ENCODE data around the gene DGCR2. TPM values are rescaled to one million over a fixed set of nuclear protein-coding genes. Genes with fewer than 3 reads are reported as not detected.
"Not testable (repeated sequence)": the region's sequence is repeated elsewhere in the genome, so short reads cannot be mapped to it uniquely, and the experiment has no call there.

Gene DGCR2
- total RNA-seq, 1 donor from 2014 or later = 37.5 TPM

DNA sequence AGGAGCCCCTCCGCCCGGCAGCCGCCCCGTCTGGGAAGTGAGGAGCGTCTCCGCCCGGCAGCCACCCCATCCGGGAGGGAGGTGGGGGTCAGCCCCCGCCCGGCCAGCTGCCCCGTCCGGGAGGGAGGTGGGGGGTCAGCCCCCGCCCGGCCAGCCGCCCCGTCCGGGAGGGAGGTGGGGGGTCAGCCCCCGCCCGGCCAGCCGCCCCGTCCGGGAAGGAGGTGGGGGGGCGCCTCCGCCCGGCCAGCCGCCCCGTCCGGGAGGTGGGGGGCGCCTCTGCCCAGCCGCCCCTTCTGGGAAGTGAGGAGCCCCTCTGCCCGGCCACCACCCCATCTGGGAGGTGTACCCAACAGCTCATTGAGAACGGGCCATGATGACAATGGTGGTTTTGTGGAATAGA, 37.6 kb downstream of the DGCR2 start:
- not testable (repeated sequence) for DNase-seq (ENCODE audit: low read depth in 2 of 2)

DNA sequence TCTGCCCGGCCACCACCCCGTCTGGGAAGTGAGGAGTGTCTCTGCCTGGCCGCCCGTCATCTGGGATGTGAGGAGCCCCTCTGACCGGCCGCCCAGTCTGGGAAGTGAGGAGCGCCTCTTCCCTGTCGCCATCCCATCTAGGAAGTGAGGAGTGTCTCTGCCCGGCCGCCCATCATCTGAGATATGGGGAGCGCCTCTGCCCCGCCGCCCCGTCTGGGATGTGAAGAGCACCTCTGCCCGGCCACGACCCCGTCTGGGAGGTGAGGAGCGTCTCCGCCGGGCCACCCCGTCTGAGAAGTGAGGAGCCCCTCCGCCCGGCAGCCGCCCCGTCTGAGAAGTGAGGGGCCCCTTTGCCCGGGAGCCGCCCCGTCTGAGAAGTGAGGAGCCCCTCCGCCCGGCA, 38.1 kb downstream of the DGCR2 start:
- not testable (repeated sequence) for DNase-seq (ENCODE audit: low read depth in 2 of 2)

DNA sequence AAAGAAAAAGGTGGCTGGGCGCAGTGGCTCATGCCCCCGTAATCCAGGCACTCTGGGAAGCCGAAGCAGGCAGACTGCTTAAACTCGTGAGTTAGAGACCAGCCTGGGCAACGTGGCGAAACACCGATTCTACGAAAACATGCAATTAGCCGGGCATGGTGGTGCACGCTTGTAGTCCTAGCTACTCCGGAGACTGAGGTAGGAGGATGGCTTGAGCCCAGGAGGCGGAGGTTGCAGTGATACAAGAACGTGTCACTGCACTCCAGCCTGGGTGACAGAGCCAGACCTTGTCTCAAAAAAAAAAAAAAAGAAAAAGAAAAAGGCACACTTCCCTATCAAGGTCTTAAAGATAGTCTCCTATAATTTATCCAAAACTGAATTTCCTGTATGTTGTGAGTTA, 39.4 kb downstream of the DGCR2 start:
- DNase-seq (ENCODE audit: low read depth in 2 of 2) = no peak

DNA sequence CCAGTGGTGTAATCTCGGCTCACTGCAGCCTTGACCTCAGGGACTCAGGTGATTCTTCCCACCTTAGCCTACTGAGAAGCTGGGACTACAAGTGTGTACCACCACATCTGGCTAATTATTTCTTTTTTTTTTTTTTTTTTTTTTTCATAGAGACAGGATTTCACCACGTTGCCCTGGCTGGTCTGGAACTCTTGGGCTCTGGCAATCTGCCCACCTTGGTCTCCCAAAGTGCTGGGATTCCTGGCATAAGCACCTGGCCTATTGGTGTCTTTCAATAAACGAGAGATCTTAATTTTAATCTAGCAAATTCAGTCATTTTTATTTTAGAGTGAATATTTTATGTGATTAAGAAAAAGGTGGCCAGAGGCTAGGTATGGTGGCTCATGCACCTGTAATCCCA, 40.1 kb downstream of the DGCR2 start:
- DNase-seq (ENCODE audit: low read depth in 2 of 2) = no peak

DNA sequence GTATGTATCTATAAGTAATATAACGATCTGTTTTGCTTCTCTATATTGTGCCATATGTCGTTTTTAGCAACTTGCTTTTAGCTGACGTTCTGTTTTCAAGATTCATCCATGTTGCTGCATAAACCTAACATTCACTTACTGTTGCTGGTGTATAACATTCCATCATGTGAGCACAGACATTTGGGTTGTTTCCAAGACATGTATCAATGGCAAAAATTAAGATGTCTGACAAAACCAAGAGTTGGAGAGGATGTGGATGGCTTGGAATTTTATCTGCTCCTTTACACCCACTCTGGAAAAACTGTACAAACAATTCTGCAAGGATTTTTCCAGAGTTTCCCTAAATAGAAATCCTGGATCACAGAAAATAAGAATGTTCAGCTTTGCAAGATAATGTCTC, 40.9 kb downstream of the DGCR2 start:
- DNase-seq (ENCODE audit: low read depth in 2 of 2) = no peak

DNA sequence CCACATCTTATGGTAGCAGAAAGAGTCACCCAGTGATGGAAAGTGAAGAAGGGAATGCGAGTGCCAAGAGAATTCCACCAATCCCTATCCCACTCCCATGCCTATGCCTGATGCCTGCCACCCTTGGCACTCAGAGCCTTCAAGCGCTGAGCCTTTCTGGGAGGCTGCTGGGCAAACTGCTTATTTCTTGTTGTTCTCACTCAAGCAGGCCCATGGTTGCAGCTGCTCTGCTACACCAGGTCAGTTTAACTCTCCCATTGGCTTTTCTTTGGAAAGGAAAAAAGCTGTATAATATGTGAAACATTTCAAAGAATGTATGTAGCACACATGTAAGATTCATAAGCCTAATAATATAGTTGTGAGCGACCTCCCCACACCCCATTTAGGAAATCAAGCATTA, 41.4 kb downstream of the DGCR2 start:
- no peak for DNase-seq (ENCODE audit: low read depth in 2 of 2)

DNA sequence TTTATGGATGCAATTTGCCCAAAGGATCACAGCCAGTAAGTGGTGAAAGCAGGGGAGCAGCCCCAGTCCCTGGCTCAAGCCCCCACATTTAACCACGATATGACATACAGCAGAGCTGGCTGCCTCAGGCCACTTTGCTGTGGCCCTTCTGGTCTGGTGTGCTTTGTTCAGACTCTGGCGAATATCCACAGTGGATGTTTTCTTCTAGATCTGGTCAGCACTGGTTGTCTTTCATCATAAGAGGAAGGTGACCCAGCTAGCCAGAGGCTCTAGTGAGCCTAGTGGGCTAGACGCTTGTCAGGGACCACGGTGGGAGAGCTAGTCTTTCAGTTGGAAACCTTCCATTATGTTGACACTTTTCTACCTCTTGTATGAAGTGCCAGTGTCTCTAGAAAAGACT, 42.5 kb downstream of the DGCR2 start:
- DNase-seq (ENCODE audit: low read depth in 2 of 2) = no peak

DNA sequence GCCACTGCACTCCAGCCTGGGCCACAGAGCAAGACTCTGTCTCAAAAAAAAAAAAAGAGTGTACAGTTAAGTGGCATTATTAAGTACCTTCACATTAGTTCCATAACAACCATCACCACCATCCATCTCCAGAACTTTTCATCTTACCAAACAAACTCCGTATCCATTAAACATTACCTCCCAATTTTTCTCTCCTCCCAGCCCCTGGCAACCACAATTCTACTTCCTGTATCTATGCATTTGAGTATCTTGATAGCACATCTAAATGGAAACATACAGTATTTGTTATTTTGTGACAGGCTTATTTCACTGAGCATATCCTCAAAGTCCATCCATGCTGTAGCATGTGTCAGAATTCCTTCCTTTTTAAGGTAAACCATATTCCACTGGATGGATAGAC, 46.8 kb downstream of the DGCR2 start:
- no peak for DNase-seq (ENCODE audit: low read depth in 2 of 2)

DNA sequence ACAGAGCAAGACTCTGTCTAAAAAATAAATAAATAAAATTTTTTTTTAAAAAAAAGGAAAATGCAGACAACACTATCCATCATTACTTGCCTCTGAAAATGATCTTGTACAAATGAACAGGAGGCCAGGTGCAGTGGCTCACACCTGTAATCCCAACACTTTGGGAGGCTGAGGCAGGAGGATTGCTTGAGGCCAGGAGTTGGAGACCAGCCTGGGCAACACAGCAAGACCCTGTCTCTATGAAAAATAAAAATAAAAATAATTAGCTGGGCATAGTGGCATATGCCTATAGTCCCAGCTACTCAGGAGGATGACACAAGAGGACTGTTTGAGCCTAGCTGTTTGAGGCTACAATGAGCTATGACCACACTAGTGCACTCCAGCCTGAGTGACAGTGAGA, 49.4 kb downstream of the DGCR2 start:
- DNase-seq (ENCODE audit: low read depth in 2 of 2) = not testable (repeated sequence)

DNA sequence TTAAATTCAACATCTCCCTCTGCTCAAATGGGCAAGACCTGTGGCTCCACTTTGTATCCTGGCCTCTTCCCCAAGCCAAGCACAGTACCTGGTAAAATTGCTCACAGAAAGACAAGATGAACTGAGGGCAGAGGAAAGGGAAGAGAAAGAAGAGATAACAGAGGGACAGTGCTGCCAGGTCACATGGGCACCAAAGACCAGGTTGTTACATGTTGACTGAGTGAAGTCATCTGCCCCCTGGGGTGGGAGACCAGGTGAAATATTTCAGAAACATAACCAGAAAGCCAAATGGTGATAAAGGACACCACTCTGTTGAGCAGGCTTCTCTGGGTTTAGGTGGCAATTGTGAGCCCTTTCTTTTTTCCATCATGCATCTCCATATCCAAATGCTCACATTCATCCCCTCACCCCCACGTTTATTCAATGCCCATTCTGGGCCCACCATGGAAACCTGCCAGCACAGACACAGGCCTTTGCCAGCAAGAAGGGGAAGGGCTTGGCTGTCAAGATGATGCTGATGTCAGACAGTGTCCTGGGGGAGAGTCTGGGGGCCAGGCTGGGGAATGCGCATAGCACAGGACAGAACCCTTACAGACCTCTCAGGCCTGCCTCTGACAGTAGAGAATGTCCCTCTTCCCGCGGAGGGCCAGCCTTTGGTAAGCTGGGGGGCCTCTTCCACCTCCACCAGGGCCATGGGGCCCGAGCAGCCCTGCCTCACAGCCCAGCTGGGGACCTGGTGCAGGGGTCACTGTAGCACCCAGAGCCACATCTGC, 51.6 kb downstream of the DGCR2 start:
- DNase-seq (ENCODE audit: low read depth in 2 of 2) = no peak

DNA sequence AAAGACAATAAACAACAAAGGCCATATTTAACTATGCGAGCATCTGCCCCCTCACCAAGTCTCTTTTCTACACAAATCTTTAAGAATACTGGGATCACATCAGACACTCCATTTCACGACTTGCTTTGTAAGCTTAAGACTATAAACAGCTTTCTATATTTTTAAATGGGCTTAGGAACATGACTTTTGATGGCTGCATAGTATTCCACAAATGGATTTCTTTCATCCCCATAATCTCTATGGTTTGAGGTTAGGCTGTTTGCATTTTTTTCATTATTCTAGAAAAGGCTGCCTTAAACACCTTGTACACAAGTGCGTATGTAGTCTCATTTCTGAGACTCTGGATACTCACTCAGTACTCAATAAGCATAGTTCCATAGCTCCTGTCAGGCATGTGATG, 52.8 kb downstream of the DGCR2 start:
- DNase-seq (ENCODE audit: low read depth in 2 of 2) = no peak

DNA sequence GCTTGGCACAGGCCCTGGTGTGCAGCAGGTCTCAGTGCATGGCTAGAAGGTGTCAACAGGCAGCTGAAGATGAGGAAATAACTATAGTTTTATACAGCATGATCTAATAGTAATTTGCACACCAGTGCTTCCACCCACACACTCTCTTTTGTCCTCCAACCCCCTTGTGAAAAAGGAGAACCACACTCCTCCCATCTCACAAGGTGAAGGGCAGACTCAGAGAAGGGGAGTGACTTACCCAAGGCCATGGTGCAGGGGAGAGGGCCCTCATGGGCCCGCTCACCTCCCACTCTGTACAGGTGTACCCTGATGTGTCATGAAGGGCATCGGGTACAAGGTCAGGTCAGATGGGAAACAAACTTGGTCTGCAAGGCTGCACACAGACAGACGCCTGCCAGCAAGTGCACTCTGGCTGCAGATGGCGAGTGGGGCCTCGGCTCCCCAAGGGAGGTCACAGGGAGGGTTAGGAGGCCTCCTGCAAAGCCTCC, 53.4 kb downstream of the DGCR2 start:
- no peak for DNase-seq (ENCODE audit: low read depth in 2 of 2)

DNA sequence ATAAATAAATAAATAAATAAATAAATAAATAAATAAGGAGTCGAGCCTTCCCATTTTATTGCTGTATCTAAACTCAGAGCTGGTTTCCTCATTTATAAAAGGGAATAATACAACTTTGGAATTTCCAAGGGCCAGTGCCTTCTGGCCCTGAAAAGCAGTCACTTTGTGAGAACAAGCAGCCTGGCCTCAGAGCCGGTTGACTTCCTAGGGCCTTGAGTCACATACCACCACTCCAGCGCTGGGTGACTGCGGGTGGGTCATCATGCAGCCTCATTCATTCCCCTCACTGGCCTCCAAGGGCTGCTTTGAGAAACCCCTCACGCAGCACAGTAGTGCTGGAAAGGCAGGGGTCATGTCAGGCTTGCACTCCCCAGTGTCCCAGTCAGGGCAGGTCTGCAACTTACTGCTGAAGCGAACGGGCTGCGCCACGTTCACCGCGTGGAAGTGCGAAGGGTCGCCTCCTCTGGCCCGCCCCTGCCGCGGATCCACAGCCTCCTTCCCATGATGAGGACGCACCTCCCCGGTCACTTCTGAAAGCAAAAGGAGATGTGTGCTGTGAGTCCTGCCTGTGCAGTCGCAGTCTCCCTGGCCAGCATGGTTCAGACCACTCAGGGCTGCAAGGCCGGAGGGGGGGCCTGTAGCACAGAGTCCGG, 54.4 kb downstream of the DGCR2 start:
- no peak for DNase-seq (ENCODE audit: low read depth in 2 of 2)

DNA sequence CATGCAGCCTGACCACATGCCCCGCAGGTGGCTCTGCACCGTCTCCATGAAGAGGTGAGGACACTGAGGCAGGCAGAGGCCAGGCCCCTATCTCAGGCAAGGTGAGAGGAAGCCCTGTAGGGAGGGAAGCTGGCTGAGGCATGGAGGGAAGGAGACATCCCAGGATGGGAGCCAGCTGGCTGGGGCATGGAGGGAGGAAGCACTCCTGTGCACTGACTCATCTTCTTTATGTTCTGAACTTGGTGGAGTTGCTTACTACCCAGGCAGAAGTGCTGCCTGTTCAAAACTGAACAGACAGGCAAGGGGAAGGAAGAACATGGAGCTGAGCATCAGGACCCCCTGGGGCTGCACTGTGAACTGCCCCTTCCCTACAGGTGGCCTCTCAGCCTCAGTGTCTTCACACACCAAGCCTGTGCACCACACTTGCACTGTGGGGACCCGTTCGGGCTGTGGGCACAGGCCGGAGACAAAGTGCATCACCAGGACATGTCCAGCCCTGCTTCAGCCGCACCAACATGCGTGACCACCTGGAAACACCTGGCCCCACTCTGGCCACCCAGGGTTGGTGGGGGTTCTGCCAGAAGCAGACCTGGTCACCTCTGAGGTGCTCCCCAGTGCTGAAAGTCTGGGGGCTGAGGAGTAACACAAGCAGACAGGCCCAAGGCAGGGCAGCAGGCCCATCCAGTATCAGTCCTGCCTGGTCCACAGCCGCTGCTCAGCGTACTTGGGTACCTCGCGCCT, 55.5 kb downstream of the DGCR2 start:
- DNase-seq (ENCODE audit: low read depth in 2 of 2) = peak in 1 of 2 donors; percentile 40

DNA sequence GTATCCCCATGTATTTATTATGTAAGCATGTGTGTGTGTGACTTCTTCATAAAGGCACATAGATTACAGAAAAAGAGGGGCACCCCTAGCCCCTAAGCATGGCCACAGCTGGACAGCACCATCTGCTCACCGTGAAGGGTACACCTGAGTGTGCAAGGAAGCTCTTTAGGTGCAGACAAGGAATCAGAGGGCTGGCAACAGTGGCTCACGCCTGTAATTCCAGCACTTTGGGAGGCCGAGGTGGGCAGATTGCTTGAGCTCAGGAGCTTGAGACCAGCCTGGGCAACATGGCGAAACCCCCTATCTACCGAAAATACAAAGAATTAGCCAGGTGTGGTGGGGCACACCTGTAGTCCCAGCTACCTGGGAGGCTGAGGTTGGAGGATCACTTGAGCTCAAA, 56.3 kb downstream of the DGCR2 start:
- no peak for DNase-seq (ENCODE audit: low read depth in 2 of 2)

DNA sequence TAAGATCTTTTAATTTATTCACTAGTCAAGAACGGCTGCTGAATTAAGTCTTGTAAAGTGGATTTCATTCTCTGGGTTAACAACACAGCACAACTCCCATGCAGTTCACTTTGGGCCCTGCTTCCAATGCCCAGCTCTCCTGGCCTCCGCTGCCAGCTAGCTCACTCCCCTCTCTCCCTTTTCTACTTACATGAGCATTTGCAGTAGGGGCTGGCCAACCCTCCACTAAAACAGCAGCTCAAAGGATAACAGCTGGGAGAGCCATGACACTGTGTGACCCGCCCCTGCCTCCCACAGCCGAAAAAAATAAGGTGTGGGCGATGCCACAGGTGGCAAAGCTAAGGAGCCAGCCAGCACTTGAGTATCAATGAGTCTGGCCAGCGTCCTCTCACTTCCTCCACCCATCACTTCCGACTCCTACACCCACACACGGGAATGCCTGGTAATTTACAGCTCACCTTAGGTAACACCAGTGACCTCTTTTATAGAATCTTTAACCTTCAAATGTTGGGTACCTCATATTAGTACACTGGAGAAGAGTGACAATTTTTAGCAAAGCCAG, 56.8 kb downstream of the DGCR2 start:
- no peak for DNase-seq (ENCODE audit: low read depth in 2 of 2)

DNA sequence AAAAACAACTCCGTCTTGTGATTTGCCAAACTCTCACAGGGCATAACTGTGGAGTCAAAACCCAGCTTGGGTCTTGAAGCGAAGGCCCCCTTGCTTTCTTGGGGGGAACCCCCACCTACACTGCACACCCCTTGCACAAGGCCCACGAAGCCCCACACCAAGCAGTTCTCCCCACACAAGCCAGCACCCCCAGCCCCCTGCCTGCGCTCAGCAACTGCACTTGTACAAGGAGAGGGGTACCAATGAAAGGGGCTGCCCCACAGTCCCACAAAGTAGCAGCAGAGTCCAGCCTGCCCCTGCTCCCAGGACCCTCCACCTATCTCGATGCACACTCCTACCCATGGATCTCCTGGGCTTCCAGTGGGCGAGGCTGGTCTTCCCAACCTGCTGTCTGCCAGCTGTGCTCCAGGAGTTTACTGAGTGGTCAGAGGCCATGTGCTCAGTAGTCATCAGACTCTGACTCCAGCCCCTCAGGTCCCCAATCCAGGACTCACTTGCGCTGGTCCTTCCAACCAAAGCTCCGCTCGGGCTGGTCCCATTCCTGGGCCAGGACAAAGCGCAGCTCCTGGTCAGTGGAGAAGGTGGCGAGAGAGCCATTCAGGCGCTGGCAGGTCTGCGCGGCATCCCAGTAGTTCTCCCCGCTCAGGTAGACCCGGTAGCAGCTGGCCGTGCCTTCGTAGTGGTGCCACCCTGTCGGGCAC, 57.7 kb downstream of the DGCR2 start:
- DNase-seq (ENCODE audit: low read depth in 2 of 2) = no peak

DNA sequence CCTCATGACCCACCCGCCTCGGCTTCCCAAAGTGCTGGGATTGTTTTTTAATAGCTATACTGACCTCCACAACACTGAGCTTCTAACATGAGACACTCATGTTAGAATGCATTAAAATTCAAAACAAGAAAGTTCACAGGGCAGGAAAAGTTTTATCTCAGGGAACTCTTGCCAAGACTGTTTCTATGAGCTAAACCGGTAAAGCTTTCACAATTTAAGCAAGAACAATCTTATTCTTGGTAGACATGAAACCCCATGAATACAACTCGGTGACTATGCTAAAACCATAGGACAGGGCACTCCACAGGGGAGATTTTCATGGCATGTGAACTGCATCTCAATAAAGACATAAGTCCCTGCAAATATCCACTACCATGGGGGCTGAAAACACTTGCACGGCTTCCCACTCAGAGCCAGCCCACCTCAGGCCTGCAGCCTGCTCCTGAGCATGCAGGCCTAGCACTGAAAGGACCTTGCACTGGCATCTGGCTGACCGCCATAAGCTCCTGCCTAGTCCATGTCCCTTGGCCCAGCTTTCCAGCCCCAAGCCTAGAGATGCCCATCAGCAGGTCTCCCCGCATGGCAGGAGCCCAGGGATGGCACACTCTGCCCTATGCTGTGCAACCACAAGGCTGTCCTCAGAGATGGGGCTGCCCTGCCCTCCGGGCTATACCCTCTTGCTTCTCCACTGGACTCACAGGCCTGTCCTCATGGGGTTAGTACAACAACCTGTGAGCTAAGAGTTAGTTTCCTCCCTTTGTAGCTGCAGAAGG, 58.4 kb downstream of the DGCR2 start:
- DNase-seq (ENCODE audit: low read depth in 2 of 2) = no peak

DNA sequence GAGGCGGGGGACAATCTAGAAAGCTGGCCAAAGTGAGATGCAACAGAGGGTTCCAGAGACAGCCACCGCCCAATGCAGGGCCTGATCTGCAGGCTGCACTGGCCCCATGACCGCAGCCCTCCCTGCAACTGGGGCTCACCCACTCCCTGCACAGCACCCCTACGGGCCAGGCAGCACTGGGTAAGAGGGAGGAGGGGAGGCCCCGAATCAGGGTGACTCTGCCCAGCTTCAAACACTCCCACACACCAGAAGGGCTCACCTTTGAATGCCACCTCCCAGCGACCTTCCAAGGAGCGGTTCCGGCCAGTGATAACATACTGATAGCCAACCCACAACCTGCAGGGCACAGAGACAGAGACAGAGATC, 59.3 kb downstream of the DGCR2 start:
- no peak for DNase-seq (ENCODE audit: low read depth in 2 of 2)

DNA sequence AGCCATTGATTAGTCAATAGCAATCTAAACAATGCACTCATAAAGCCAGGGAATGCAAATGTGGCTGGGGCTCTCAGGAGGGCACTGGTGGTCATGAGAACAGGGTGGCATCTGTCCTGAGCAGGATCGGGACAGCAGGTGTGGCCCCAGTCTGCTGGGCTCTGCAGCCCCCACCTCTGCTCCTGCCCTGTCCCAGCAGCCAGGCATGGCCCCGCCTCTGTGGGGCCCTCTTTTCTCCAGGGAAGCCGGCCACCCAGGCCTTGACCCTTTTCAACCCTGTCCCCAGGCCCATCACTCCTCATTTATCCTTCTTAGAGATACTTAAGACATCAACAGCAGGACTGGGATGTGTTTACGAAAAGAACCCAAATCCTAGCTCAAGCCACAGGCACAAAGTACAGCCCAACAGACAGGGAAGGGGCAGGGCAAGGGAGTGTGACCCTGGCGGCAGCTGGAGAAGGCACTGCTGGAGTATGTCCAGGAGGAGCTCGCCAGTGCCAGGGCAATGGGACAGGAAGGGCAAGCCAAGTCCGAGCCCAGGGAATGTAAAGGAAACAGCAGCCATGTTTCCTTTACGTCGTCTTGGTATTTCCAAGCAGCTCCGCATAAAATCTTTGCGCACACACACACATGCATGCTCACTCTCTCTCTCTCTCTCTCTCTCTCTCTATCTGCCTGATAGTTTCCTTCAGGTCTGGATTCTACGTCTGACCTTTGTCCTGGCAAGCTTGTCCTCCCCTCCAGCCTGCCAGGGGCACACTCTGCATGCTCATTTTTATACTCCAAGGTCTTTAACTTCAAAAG, 59.9 kb downstream of the DGCR2 start:
- no peak for DNase-seq (ENCODE audit: low read depth in 2 of 2)

Measured in lung microvascular endothelial cell (primary cell).